ENCODE results near the gene MARF1.
"Not testable (repeated sequence)": the region's sequence is repeated elsewhere in the genome, so short reads cannot be mapped to it uniquely, and the experiment has no call there.

Gene MARF1

GRCh38 chr16:15567823-15568222, 75.1 kb downstream of the MARF1 start:
- DNase-seq = no peak

DNA sequence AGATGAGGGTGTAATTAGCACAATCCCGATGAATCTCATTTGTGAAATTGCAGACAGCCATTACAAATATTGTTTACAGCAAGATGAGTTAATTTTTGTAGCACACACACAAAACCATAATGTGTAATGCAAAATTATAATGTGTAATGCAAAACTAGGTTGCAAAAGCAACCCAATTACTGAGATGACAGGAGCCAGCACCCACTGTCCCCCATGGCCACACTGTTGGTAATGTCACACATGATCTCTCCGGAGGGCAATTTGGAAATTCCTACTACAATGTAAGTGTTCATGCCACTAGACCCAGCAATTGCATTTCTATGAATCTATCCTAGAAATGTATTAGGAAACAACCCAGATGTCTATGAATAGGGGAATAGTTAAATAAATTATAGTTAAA, 76.9 kb downstream of the MARF1 start:
- DNase-seq = no peak

- DNase-seq = no peak
Measured at GRCh38 chr16:15564604-15565339, 78.2 kb downstream of the MARF1 start.

DNA sequence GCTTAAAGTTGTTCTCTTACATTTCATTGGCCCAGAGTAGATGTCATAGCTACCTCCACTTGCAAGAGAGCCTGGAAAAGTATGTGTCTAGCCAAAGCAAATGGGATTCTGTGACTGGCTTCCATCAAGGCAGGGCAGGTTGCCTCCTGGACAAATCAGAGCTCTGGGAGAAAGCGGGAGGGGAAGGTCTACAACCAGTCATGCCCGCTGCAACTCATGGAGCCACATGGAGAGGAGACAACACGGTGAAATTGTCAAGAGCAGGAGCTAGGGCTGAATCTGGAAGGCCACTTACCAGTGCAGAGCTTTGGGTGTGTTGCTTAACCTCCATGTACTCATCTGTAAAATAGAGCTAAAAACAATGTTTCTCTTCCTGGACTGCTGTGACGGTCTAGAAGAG, 83.8 kb downstream of the MARF1 start:
- DNase-seq = no peak

- no peak for DNase-seq
Measured at GRCh38 chr16:15557258-15557657, 85.7 kb downstream of the MARF1 start.

GRCh38 chr16:15556130-15556529, 86.8 kb downstream of the MARF1 start:
- no peak for DNase-seq

GRCh38 chr16:15553313-15554088, 89.5 kb downstream of the MARF1 start:
- peak; percentile 4 for DNase-seq

DNA sequence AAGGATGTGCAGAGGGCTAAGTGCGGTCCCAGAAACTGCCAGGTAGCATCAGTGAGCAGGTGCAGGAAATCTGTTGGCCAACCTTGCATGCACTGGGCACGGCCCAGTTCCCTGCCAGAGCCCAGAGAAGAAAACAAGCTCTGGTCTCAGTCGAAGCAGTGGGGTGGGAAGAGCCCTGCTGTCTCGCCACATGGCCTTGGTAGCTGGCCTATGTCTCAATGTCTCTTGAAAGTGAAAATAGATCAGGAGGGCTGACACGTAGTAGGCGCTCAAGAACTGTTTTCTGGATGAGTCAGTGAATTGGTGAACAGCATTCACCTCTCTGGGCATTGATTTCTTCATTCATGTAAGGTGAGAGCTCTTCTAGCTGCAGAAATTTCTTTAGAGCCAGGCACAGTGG, 90.4 kb downstream of the MARF1 start:
- DNase-seq = no peak

DNA sequence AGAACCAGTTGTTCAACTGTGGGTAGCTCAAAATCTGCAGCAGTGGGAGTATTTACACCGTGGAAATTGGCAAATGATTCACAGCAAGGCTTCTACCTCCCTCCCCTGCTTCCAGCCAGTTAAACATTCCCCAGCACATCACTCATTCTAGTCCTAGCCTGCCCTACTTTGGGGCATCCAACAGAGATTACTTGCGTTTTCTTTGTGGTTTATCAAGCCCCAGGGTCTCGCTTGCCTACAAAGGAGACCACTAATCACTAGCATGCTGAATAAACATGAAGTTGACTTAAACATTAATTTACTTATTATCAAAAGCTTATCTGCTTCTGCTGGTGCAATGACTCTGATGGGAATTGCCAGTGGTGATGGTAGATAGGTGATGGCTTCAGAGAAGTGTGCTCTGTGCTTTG, 94.5 kb downstream of the MARF1 start:
- no peak for DNase-seq

- DNase-seq = no peak
Measured at GRCh38 chr16:15547768-15548096, 95.2 kb downstream of the MARF1 start.

DNA sequence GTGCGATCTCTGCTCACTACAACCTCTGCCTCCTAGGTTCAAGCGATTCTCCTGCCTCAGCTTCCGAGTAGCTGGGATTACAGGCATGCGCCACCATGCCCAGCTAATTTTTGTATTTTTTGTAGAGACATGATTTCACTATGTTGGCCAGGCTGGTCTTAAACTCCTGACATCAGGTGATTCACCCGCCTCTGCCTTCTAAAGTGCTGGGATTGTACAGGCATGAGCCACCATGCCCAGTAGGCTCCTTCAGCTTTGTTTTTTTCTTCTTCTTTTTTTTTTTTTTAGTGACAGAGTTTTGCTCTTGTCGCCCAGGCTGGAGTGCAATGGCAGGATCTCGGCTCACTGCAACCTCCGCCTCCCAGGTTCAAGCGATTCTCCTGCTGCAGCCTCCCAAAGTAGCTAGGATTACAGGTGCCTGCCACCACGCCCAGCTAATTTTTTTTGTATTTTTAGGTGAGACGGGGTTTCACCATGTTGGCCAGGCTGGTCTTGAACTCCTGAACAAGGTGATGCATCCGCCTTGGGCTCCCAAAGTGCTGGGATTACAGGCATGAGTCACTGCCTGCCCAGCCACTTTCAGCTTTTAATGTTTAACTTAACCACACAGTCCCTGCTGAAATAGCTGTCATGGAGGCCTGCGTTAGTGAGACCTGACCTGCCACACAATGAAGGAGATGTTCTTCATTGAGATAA, 95.7 kb downstream of the MARF1 start:
- not testable (repeated sequence) for DNase-seq

DNA sequence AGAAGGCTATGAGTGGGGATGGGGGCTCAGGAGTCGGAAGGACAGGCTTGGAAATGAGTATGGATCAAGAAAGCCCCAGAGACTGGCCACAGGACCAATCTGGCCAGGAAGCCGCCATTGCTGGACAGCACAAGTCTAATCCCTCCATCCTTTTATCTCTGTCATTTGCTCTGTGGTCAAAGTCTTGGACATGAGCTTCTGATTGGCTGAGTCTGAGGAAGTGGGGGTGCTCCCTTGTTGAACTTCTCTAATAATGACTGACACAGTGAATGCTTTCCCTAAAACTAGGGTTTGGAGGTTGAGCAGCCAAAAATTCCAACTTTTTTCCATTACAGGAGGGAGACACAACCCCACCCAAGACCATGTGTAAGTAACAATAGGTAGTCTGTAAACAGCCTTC, 97.4 kb downstream of the MARF1 start:
- no peak for DNase-seq

GRCh38 chr16:15544405-15544804, 98.5 kb downstream of the MARF1 start:
- no peak for DNase-seq

Measured in stimulated activated naive CD4-positive, alpha-beta T cell treated with Interleukin-2 at 50 U/mL for 16 hours (primary cell).